ENCODE data around the gene SIX3.

DNA sequence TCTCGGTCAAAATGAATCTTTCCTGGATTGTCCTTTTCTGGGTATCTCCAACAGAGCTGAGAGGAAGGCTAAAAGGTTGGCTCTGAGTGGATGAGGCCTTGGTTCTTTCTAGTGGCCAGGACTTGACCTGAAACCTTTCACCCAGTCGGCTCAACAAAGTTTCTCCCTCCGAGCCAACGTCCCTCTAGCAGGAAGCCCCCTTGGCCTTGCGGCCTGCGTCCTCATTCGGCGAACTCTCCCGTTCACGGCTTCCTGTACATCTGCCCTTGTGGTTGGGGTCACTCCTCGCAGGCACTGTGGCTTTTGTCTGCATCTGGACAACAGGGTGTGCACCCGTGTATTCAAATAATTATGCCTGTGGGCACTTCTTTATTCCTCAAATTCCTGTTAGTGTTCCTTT lies 9.4 kb upstream of the SIX3 start:
- TF ChIP-seq, protein P1, sequence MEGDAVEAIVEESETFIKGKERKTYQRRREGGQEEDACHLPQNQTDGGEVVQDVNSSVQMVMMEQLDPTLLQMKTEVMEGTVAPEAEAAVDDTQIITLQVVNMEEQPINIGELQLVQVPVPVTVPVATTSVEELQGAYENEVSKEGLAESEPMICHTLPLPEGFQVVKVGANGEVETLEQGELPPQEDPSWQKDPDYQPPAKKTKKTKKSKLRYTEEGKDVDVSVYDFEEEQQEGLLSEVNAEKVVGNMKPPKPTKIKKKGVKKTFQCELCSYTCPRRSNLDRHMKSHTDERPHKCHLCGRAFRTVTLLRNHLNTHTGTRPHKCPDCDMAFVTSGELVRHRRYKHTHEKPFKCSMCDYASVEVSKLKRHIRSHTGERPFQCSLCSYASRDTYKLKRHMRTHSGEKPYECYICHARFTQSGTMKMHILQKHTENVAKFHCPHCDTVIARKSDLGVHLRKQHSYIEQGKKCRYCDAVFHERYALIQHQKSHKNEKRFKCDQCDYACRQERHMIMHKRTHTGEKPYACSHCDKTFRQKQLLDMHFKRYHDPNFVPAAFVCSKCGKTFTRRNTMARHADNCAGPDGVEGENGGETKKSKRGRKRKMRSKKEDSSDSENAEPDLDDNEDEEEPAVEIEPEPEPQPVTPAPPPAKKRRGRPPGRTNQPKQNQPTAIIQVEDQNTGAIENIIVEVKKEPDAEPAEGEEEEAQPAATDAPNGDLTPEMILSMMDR (IDR thresholded peaks at IDR 0.05): no peak
- TF ChIP-seq POLR2A (IDR thresholded peaks at IDR 0.05) (no peak), EP300 (IDR thresholded peaks at IDR 0.05) (no peak)
